Epithelial cell of proximal tubule (primary cell): ENCODE data around the gene ULK1. TPM values are rescaled to one million over a fixed set of nuclear protein-coding genes. Genes with fewer than 3 reads are reported as not detected.
A peak's percentile ranks its signal among the peaks of the same experiment; 100 is the strongest.
"Not testable (repeated sequence)": the region's sequence is repeated elsewhere in the genome, so short reads cannot be mapped to it uniquely, and the experiment has no call there.

Experiments
- DNase-seq: peaks from one replicate; pipeline ENCODE4 v3.0.0-alpha.2; 2011; ENCODE audit warnings: low read depth
- H3K4me3 ChIP-seq: 2 replicates; pipeline ENCODE4 v1.5.1; 2011; ENCODE audit warnings: low read depth, mild to moderate bottlenecking, low read length
- total RNA-seq: library from RNA; depleted of rRNA; stranded (reverse); fragments of >200 nt; gene quantifications from 2 replicates; pipeline ENCODE4 v1.2.3, GENCODE V29; 2015
- TF ChIP-seq, protein P1 (sequence below): conservative IDR thresholded peaks from 2 replicates; pipeline ENCODE4 v1.5.1; 2012; ENCODE audit warnings: low read depth, mild to moderate bottlenecking, low read length

Gene ULK1
- total RNA-seq, 1 donor from 2014 or later = 11.8 TPM

DNA sequence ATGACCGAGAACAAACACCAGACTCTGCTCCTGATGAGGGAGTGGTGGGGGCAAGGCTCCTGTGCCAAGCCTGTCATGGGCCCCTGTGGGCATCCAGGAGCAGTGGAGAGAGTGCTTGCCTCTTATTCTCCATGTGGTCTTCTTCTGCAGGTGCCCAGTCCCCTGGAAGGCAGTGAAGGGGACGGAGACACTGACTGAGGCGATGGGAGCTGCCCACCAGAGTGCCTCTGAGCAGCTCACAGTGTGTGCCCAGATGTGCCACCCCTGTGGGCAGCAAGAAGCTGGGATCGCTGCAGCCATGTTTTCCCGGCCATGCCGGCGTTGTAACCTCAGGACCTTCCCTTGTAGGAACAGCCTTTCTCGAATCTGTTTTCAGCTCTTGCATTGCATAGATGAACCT lies 49.0 kb downstream of the ULK1 start:
- no peak overlapping the region for H3K4me3 ChIP-seq
- TF ChIP-seq, protein P1, sequence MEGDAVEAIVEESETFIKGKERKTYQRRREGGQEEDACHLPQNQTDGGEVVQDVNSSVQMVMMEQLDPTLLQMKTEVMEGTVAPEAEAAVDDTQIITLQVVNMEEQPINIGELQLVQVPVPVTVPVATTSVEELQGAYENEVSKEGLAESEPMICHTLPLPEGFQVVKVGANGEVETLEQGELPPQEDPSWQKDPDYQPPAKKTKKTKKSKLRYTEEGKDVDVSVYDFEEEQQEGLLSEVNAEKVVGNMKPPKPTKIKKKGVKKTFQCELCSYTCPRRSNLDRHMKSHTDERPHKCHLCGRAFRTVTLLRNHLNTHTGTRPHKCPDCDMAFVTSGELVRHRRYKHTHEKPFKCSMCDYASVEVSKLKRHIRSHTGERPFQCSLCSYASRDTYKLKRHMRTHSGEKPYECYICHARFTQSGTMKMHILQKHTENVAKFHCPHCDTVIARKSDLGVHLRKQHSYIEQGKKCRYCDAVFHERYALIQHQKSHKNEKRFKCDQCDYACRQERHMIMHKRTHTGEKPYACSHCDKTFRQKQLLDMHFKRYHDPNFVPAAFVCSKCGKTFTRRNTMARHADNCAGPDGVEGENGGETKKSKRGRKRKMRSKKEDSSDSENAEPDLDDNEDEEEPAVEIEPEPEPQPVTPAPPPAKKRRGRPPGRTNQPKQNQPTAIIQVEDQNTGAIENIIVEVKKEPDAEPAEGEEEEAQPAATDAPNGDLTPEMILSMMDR = no peak

GRCh38 chr12:131943876-131944275 lies 49.5 kb downstream of the ULK1 start:
- TF ChIP-seq, protein P1 = no peak
- no peak overlapping the region for H3K4me3 ChIP-seq
- DNase-seq = no peak

More for the DNA sequence above, 49.0 kb downstream of the ULK1 start:
- no peak for DNase-seq

DNA sequence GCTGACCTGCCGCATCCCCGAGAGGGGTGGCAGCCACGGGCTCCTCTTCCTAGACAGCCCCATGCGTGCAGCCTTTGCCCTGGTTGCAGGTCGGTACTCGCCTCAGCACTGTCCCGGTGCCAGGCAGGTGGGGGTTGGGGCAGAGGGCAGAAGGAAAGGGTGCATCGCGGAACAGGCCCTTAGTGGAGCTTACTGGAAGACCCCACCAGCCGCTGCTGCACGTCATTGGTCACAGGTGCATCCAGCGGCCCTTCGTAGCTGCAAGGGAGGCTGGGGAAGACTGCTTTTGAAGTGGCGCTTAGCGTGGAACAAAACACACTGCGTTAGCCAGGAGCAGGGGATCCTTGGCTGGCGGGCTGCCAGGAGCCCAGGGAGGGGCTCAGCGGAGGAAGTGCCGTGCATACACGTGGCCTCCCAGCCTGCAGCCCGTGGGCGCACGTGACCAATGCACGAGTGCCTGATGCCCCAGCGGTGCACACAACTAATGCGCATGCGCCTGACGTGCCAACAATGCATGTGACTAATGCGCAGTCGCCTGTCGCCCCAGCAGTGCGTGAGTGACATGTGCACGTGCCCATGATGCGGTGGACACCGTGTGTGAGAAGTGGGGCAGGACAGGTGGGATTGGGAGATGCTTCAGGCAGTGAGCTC lies 50.3 kb downstream of the ULK1 start:
- no peak for DNase-seq
- TF ChIP-seq, protein P1 = no peak
- no peak overlapping the region for H3K4me3 ChIP-seq

- DNase-seq = no peak
- H3K4me3 ChIP-seq = no peak overlapping the region
- TF ChIP-seq, protein P1 = no peak
Measured at GRCh38 chr12:131946757-131947156, 52.3 kb downstream of the ULK1 start.

GRCh38 chr12:131947482-131948027 lies 53.1 kb downstream of the ULK1 start:
- DNase-seq = no peak
- no peak overlapping the region for H3K4me3 ChIP-seq
- TF ChIP-seq, protein P1 = no peak

DNA sequence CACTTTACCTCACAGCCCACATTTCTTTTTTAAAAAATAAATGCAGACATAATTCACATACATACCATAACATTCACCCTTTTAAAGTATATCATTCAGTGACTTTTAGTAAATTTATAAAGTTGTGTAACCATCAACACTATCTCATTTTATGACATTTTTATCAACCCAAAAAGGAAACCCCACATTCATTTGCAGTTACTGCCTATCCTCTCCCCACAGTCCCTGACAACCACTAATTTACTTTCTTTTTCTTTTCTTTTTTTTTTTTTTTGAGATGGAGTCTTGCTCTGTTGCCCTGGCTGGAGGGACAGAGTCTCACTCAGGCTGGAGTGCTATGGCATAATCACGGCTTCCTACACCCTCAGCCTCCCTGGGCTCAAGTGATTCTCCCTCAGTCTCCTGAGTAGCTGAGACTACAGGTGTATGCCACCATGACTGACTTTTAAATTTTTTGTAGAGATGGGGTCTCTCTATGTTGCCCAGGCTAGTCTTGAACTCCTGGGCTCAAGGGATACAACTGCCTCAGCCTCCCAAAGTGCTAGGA lies 53.8 kb downstream of the ULK1 start:
- H3K4me3 ChIP-seq = no peak overlapping the region
- no peak for DNase-seq
- TF ChIP-seq, protein P1 = no peak

DNA sequence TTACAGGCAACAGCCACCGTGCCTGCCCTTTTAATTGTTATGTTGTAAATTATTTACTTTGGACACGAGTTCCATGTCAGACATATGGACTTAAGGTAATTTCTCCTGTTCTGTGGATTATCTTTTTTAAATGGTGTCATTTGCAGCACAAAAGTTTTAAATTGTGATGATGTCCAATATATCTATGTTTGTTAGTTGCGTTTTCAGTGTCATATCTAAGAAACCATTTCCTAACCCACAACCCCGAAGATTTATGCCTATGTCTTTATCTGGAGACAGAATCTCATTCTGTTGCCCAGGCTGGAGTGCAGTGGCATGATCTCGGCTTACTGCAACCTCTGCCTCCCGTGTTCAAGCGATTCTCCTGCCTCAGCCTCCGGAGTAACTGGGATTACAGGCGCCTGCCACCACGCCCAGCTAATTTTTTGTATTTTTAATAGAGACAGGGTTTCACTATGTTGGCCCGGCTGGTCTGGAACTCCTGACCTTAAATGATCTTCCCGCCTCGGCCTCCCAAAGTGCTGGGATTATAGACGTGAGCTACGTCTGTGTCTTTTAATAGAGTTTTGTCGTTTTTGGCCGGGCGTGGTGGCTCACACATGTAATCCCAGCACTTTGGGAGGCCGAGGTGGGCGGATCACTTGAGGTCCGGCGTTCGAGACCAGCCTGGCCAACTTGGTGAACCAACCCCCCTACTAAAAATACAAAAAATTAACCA lies 54.5 kb downstream of the ULK1 start:
- peak overlapping the region; percentile 97 for H3K4me3 ChIP-seq
- not testable (repeated sequence) for DNase-seq
